Activated CD4-positive, CD25-positive, alpha-beta regulatory T cell (primary cell): Measurements from ENCODE around the gene LMNB1.
"Not testable (repeated sequence)": the region's sequence is repeated elsewhere in the genome, so short reads cannot be mapped to it uniquely, and the experiment has no call there.

ENCODE experiments used
- DNase-seq, 4 experiments: peaks; one replicate each; lab custom pipeline; 2025; lab: John Stamatoyannopoulos, UW

LMNB1 gene

DNA sequence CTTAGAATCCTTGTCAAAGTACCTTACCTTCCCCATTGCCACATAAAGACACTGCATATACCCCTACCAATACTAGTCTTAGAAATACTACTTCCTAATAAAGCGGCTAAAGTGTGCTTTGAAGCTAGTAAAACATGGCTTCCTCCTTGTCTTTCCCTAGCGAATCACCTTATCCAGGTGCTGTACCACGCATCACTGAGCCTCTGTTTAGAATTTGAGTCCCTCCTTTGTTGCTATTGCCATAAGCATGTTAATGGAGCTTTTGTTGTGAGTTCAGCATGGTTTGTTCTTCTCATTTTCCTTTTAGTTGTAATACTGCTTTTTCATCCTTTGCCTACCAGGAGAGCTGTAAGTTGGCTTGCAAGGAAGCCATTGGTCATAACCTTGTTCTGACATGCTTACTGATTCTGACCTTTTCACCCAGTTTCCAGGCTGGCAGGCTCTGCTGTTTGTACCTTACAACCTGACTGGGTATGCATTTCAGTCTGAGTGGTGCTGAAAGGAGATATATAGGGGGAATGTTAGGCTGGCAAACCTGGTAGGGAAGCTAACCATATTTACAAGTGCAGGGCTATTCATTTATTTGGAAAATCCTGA is 49.8 kb downstream of the LMNB1 start:
- no peak for DNase-seq

DNA sequence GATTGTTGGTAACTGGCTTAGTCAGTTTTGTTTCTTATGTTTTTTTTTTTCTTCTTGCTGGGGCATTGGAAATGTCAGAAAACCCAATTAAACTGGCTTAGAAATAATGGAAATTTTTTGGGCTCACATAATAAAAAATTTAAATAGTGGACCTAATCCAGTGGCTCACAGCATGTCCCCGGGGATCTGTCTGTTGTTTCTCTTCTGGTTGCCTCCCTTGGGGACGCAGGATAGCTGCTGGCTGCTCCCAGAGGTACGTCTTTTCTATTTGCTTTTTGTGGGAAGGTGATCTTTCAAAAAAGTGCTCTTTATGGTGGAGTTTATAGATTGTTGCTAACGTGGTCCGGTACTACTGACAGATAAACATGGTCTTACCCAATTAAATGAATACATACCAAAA is 52.2 kb downstream of the LMNB1 start:
- no peak for DNase-seq

- no peak for DNase-seq
These were observed 53.1 kb downstream of the LMNB1 start for GRCh38 chr5:126830061-126830460.

GRCh38 chr5:126831156-126831555 is 54.2 kb downstream of the LMNB1 start:
- DNase-seq, result no peak

DNA sequence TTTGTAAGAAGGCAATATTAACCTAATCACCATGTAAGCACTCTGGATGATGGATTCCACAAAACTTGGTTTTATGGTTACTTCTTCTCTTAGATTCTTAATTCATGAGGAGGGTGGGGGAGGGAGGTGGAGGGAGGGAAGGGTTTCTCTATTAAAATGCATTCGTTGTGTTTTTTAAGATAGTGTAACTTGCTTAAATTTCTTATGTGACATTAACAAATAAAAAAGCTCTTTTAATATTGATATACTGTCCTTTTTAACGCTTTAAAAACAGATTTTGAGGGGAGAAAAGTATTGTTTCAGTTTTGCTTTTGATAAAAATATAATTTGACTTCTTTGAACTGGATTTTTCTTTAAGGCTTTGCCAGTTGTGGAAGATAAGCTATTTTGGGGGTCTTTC is 59.8 kb downstream of the LMNB1 start:
- DNase-seq, result no peak

- no peak for DNase-seq
These were observed 60.3 kb downstream of the LMNB1 start for GRCh38 chr5:126837242-126837641.

- DNase-seq, result no peak
These were observed 61.1 kb downstream of the LMNB1 start for GRCh38 chr5:126837906-126838539.

DNA sequence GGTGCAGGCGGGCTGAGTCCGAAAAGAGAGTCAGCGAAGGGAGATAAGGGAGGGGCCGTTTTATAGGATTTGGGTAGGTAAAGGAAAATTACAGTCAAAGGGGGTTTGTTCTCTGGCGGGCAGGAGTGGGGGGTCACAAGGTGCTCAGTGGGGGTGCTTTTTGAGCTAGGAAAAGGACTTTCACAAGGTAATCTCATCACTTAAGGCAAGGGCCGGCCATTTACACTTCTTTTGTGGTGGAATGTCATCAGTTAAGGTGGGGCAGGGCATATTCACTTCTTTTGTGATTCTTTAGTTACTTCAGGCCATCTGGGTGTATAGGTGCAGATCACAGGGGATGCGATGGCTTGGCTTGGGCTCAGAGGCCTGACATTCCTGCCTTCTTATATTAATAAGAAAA is 62.5 kb downstream of the LMNB1 start:
- DNase-seq, result not testable (repeated sequence)

- not testable (repeated sequence) for DNase-seq
These were observed 66.4 kb downstream of the LMNB1 start for GRCh38 chr5:126843375-126843774.

- DNase-seq, result peak; percentile 9 to 70 (median 60)
These were observed 68.6 kb downstream of the LMNB1 start for GRCh38 chr5:126845470-126846070.

DNA sequence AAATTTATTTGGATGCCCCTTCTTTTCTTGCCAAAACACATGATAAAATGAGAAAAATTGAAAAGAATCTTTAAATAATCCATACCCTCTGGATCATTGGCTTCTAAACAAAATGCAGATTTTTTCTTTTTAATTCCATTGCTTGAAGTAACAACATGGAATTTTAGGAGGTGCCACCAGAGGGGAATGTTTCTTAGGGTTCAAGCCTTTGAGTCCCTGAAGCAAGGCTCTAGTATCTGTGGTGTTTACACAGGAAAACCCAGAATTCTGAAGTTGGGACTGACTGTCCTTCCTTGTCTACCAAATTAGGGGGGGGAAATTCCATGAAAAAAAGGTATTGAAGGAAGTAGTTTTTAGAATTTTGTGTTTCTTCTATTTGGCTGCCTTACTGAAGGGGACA is 69.4 kb downstream of the LMNB1 start:
- DNase-seq, result no peak

- no peak for DNase-seq
These were observed 70.0 kb downstream of the LMNB1 start for GRCh38 chr5:126846744-126847455.

GRCh38 chr5:126847456-126847820 is 70.5 kb downstream of the LMNB1 start:
- DNase-seq, result no peak

GRCh38 chr5:126847826-126848251 is 70.9 kb downstream of the LMNB1 start:
- no peak for DNase-seq

GRCh38 chr5:126848253-126848652 is 71.3 kb downstream of the LMNB1 start:
- DNase-seq, result no peak

- no peak for DNase-seq
These were observed 72.3 kb downstream of the LMNB1 start for GRCh38 chr5:126849101-126849678.

DNA sequence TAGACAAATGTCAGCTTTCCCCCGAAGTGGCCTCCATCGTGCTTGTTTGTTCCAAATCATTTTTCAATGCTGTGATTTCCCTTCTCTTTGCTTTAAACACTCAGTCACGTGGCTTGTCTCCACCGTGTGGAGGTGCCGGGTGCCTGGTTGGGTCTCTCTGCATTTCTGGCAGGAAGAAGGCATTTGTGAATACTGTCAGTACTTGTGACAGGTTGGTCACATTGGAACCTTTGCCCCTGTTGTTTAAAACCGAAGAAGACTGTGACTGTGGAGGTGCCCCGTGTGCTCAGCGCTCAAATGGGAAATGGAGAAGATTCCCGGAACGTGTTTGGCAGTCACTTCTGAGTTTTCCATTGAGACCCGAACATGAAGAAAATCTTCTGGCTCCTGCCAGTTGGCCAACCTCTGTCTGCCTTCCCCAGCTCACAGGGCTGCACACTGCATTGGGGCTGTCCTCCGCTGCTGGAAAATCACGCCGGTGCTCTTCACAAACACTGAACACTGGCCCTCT is 74.6 kb downstream of the LMNB1 start:
- DNase-seq, result peak in 1 of 4 experiments; percentile 5

DNA sequence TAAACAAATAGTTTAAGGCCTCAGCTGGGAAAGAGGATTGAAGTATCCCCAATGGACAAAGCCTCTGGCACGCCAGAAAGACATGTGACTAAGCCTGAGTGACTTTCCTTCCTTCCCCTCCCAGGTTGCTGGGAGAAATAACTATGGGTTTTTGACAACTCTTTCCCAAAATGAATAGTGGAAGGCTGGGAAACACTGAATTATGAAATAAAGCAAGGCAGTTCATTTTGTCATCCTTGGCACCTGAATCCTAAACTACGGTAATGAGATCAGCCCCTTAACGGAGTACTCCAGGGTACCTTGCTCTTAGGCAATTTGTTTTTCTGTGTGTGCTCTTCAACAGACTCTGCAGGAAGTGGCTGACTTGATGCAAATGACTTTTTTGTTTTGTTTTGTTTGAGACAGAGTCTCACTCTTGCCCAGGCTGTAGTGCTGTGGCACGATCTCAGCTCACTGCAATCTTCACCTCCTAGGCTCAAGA is 75.2 kb downstream of the LMNB1 start:
- DNase-seq, result peak in 2 of 4 experiments; percentile 3 to 12

DNA sequence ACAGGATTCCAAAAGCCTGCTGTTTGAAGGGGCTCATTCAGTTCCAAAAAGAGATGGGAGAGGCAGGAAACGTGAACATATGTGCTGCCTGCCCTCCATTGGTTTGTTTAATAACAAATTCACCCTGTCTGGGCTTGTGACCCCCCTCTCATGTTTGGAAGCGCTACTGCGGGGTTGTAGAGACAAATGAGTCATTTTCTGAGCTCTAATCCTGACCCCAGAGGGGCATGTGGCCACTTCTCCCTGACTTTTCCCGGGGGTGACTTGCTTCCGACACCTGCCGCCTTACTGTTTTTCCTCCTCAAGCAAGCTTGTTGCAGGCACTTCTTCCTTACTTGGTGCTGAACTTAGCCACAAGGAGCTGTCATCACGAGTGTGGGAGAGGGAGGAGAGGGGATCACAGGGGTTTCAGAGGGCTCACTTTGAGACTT is 75.9 kb downstream of the LMNB1 start:
- DNase-seq, result no peak

- peak in 2 of 4 experiments; percentile 14 to 31 for DNase-seq
These were observed 76.8 kb downstream of the LMNB1 start for GRCh38 chr5:126853541-126854307.

DNA sequence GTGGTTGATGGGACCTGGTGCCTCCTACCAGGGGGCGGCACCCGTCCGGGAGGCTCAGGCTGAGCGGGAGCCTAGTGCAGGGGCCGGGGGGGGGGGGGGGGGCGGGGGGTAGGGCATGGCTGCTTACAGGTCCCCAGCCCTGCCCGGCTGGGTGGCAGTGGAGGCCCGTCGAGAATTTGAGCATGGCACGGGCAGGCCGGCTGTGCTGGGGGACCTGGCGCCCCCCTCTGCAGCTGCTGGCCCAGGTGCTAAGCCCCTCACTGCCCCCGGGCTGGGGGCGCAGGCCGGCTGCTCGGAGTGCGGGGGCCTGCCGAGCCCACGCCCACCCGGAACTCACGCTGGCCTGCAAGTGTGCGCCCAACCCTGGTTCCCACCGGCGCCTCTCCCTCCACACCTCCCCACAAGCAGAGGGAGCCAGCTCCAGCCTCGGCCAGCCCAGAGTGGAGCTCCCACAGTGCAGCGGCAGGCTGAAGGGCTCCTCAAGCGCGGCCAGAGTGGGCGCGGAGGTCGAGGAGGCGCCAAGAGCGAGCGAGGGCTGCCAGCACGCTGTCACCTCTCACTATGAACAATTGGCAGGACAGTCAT is 77.7 kb downstream of the LMNB1 start:
- peak in 1 of 4 experiments; percentile 4 for DNase-seq
